Activated naive CD4-positive, alpha-beta T cell treated with anti-CD3 and anti-CD28 coated beads, Interleukin-2, amount 50 U/mL, for 72 hours (primary cell): ENCODE data around the gene SYNE4. TPM values are rescaled to one million over a fixed set of nuclear protein-coding genes. Genes with fewer than 3 reads are reported as not detected.
"Not testable (repeated sequence)": the region's sequence is repeated elsewhere in the genome, so short reads cannot be mapped to it uniquely, and the experiment has no call there.

Source experiments
- ATAC-seq, 2 donors: fragments of 150-1000 bp; cut with Tn5 transposase; 2 replicates each; pipeline ENCODE4 v1.10.0; 2021; ENCODE audit warnings: mild to moderate bottlenecking in 2 of 2, moderate library complexity in 2 of 2
- DNase-seq, 2 donors: peaks; one replicate each; pipeline ENCODE4 v3.0.0; 2021 to 2022; ENCODE audit warnings: low spot score in 2 of 2
- H3K27ac Mint-ChIP-seq, 2 donors: one replicate each; pipeline ENCODE4 v1.8.0; 2022; ENCODE audit warnings: mild to moderate bottlenecking in 2 of 2, mixed read lengths in 2 of 2
- H3K36me3 Mint-ChIP-seq, 2 donors: one replicate each; pipeline ENCODE4 v1.8.0; 2022; ENCODE audit warnings: mixed read lengths in 2 of 2
- H3K9me3 Mint-ChIP-seq, 2 donors: one replicate each; pipeline ENCODE4 v1.8.0; 2022; ENCODE audit warnings: mixed read lengths in 2 of 2
- total RNA-seq, 2 donors: library from RNA; stranded (reverse); gene quantifications; one replicate each; pipeline ENCODE4 v1.2.3, GENCODE V29; 2022

Gene SYNE4
- total RNA-seq, 2 donors from 2014 or later, result 1.8 to 2.6 TPM

DNA sequence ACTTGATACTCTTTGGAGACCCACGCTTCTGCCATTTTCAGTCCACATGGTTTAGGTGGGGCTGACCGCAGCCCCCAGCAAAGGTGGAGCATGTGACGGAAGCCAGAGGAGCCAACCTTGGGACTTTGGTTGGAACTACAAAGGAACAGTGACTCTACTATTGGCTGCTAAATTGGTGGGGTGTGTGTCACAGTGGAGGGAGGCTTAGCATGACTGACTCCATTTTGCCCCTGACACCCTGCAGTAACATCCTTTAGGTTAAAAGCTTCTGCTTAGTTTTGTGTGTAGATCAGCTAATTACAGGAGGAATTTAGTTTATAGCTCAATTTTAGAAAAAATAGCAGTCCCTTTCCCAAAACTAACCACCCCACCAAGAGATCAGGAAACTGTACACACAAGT lies 7.0 kb downstream of the SYNE4 start:
- DNase-seq (no peak), ATAC-seq (no peak)
- Mint-ChIP-seq H3K36me3 (peaks cover 3 to 16% of the 10 kb centered on the region in 2 donors), H3K9me3 (no peaks in the 10 kb centered on the region), H3K27ac (peak overlapping the region in 1 of 2 donors; percentile 3)

DNA sequence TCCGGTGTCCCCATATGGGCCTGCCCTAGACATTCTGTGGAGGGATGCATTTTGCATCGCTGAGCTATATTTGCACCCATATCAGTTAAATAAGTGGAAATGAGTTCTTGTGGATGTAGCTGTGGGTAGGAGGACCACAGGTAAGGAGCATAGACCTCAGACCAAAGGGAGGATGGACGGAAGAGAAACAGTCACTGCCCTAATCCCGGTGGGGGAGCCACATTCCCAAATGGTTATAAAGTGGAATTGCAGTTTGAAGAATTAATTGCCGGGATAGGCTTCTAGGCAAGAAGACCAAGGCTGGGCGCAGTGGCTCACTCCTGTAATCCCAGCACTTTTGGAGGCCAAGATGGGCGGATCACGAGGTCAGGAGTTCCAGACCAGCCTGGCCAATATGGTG lies 11.8 kb downstream of the SYNE4 start:
- Mint-ChIP-seq H3K27ac (peak overlapping the region; percentile 83 to 91), H3K36me3 (peaks cover 14 to 19% of the 10 kb centered on the region in 2 donors), H3K9me3 (no peaks in the 10 kb centered on the region)
- ATAC-seq (no peak), DNase-seq (no peak)

DNA sequence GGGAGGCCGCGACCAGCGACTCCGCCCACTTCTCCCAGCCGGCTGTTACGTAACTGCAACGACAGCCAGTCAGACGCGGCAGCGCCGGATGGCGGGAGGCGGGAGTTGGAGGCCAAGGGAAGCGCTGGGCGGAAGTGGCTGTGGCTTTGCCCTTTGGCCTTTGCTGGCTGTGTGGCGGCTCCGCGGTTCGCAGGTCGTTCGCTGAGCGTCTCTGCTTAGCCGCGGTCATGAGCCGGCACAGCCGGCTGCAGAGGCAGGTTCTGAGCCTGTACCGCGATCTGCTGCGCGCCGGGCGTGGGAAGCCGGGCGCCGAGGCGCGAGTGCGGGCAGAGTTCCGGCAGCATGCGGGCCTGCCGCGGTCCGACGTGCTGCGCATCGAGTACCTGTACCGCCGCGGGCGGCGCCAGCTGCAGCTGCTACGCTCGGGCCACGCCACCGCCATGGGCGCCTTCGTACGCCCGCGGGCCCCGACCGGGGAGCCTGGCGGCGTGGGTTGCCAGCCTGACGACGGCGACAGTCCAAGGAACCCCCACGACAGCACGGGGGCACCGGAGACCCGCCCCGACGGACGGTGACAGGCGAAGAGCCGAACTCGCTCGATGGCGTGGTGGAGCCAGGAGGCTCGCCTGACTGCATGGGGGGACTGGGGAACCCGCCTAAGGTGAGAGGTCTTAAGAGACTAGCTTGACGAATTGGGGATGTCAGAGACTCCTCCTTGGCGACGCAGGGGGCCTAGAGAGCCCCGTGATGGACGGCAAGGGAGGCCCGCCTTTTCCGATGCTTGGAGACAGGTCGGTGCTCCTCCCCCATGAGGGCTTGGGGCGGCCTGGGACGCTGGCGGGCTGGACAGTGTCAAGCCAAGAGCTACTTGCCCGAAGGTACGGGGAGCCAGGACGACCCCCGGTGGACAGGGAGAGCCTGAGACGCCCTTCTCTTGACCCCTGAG lies 13.3 kb downstream of the SYNE4 start, which contains the start of gene SDHAF1:
TSS of gene SDHAF1 (plus strand) at position 141 of the 946 bp plus-strand sequence. CDS start at position 228, 87 bp downstream.
- DNase-seq (peak; percentile 94 to 97), ATAC-seq (peak; percentile 92 to 94)
- H3K9me3 Mint-ChIP-seq, result no peaks in the 10 kb centered on the region
- H3K36me3 Mint-ChIP-seq, result peaks cover 12 to 14% of the 10 kb centered on the region in 2 donors
- H3K27ac Mint-ChIP-seq, result peak within 1 kb of the TSS; percentile 91 to 97

DNA sequence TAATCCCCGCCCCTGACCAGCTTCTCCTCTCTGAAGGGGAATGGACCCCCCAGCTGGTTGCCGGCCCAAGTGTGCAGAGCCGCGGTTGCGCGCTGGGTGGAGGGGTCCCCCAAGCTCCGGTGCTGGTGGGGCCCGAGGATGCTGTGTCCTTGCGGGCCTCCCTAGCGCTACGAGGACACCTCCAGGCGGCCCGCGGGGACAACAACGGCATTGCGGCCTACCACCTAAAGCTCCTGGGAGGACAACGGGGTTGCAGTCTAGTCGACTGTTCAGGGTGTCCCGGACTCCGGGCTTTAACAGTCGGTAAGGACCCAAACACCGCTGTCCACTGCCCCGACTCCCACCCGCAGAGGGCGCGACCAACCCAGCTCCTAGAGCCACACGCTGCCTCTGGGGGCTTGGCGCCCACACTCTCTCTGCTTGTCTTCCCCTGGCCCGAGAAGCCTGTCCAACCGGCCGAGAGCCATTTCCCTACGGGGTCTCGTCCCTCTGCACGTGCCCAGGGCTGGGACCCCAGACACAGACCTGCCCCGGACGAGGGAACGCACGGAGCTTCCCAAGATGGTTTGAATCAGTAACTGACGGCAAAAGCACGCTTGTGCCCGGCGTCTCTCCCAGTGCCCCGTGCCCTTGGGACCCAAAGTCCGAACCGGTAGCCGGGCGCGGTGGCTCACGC lies 14.6 kb downstream of the SYNE4 start:
- Mint-ChIP-seq H3K9me3 (no peaks in the 10 kb centered on the region), H3K27ac (peak overlapping the region; percentile 14 to 91), H3K36me3 (peaks cover 12 to 14% of the 10 kb centered on the region in 2 donors)
- ATAC-seq, result no peak
- DNase-seq, result peak in 1 of 2 donors; percentile 28

DNA sequence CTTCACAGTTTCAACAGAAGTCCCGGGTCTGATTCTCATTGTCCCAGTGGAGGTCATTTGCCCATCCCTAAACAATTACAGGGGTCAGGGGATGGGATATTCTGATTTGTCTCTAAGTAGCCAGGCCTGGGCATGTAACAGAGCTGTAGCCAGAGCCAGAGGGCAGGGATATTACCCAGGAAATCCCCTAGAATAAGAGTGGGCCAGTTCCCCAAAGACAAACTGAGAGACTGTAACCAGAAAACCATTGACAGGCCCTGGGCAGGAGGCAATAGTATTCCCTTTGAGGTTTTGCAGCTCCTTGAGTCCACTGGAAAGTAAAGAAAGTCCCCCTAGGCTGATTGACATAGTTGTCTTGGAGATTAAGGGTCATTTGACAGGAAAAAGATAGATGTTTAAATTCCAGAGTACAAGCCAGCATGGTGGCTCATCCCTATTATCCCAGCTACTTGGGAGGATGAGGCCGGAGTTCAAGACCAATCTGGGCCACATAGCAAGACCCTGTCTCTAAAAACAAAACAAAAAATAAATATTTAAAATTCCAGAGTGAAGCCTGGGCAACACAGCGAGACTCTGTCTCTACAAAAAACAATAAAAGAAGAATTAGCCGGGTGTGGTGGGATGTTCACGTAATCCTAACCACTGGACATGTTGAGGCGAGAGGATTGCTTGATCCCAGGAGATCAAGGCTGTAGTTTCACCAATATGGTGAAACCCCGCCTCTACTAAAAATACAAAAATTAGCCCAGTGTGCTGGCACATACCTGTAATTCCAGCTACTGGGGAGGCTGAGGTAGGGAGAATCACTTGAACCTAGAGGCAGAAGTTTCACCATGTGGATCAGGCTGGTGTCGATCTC lies 15.5 kb downstream of the SYNE4 start:
- DNase-seq, result no peak
- no peak for ATAC-seq

DNA sequence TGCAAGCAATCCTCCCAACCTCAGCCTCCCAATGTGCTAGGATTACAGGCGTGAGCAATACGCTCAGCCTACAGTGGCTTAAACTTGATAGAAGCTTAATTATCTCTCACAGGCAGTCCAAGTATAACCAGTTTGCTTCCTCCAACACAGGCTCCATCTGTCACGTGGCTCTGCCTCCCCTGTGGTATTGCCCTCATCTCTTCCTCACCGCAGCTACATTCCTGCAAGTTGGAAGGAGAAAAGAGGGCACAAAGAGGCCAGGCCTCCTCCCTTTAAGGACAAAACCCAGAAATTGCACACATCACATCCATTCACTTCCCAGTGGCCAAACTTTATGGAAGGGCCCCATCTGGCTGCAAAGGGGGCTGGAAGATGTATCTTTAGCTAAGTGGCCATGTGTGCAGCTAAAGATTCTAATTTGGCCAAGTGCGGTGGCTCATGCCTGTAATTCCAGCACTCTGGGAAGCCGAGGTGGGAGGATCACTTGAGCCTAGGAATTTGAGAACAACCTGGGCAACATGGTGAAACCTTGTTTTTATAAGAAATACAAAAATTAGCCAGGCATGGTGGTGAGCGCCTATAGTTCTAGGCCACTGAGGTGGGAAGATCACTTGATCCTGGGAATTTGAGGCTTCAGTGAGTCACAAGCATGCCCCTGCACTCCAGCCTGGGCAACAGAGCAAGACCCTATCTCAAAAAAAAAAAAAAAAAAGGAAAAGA lies 16.7 kb downstream of the SYNE4 start:
- no peak overlapping the region for H3K27ac Mint-ChIP-seq
- no peaks in the 10 kb centered on the region for H3K9me3 Mint-ChIP-seq
- peaks cover 12 to 13% of the 10 kb centered on the region in 2 donors for H3K36me3 Mint-ChIP-seq
- ATAC-seq, result no peak
- DNase-seq, result no peak

More for the DNA sequence above, 15.5 kb downstream of the SYNE4 start:
- H3K27ac Mint-ChIP-seq, result no peak overlapping the region
- H3K36me3 Mint-ChIP-seq, result peaks cover 12 to 14% of the 10 kb centered on the region in 2 donors
- H3K9me3 Mint-ChIP-seq, result no peaks in the 10 kb centered on the region

DNA sequence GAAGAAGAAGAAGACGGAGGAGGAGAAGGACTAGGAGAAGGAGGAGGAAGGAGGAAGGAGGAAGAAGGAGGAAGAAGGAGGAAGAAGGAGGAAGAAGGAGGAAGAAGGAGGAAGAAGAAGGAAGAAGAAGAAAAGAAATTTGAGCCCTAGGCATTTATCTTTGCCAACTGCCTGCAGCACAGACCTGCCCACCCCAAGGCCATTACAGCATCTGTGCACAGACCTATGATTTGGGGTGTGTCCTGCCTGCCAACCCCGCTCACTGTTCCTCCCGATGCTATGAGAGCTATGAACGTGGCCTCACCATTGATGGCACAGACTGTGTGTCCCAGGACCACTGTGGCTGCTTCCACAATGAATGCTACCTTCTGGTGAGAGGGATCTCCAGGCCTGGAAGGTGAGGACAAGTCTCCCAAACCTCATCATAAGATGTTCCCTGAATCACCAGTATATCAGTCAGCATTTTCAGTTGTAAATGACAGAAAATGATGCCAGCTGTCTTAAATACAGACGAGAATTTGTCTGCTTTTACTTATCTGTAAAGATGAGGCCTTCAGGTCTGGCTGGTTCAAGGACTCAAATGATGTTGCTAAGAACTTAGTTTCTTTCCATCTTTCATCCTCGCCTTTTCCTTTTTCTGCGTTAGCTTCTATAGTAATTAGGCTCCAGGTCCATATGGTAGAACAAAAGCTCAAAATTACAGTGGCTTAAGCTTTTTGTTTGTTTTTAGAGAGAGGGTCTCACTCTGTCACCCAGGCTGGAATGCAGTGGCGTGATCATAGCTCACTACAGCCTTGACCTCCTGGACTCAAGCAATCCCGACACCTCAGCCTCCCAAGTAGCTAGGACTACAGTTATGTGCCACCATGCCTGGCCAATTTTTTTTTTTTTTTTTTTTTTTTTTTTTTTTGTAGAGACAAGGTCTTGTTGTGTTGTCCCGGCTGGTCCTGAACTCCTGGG lies 17.6 kb downstream of the SYNE4 start:
- DNase-seq, result no peak
- H3K27ac Mint-ChIP-seq, result peak overlapping the region in 1 of 2 donors; percentile 4
- no peaks in the 10 kb centered on the region for H3K9me3 Mint-ChIP-seq
- H3K36me3 Mint-ChIP-seq, result peaks cover 5% of the 10 kb centered on the region in 2 donors
- no peak for ATAC-seq

DNA sequence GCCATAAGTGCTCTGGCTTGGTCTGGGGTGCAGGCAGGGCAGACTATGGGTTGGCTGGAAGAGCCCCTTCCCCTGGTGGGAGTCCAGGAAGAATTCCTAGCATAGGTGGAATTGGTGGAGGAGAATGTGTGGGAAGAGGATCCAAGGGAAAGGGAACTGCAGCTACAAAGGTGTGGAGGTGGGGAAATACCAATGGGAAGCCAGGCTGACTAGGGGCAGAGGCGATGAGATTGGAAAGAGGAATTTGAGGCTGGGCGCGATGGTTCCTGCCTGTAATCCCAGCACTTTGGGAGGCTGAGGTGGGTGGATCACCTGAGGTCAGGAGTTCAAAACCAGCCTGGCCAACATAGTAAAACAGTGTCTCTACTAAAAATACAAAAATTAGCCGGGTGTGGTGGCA lies 18.5 kb downstream of the SYNE4 start:
- Mint-ChIP-seq H3K9me3 (no peaks in the 10 kb centered on the region), H3K27ac (peak overlapping the region in 1 of 2 donors; percentile 4), H3K36me3 (no peaks in the 10 kb centered on the region)
- ATAC-seq, result no peak
- no peak for DNase-seq

DNA sequence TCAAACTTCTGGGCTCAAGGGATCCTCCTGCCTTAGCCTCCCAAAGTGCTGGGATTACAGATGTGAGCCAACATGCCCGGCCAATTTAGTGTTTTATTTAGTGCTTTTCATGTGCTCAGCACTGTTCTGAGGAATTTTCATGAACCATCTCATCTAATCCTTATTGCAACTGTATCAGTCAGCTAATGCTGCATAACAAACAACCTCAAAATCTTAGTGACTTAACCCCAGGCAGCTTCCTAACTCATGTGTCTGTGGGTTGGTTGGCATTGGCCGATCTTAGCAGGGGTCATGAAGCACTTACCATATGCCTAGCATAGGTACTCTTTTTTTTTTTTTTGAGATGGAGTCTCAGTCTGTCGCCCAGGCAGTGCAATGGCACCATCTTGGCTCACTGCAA lies 19.8 kb downstream of the SYNE4 start:
- no peak for DNase-seq
- Mint-ChIP-seq H3K27ac (no peak overlapping the region), H3K36me3 (no peaks in the 10 kb centered on the region), H3K9me3 (no peaks in the 10 kb centered on the region)
- no peak for ATAC-seq

DNA sequence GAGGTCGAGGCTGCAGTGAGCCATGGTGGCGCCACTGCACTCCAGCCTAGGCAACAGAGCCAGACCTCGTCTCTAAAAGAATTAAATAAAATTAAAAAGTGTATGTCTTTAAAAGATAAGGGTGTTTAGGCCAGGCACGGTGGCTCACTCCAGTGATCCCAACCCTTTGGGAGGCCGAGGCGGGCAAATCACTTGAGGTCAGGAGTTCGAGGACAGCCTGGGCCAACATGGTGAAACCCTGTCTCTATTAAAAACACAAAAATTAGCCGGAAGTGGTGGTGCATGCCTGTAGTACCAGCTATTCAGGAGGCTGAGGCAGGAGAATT lies 21.1 kb downstream of the SYNE4 start:
- no peak for DNase-seq
- no peak for ATAC-seq
- Mint-ChIP-seq H3K9me3 (no peaks in the 10 kb centered on the region), H3K36me3 (no peaks in the 10 kb centered on the region), H3K27ac (no peak overlapping the region)

DNA sequence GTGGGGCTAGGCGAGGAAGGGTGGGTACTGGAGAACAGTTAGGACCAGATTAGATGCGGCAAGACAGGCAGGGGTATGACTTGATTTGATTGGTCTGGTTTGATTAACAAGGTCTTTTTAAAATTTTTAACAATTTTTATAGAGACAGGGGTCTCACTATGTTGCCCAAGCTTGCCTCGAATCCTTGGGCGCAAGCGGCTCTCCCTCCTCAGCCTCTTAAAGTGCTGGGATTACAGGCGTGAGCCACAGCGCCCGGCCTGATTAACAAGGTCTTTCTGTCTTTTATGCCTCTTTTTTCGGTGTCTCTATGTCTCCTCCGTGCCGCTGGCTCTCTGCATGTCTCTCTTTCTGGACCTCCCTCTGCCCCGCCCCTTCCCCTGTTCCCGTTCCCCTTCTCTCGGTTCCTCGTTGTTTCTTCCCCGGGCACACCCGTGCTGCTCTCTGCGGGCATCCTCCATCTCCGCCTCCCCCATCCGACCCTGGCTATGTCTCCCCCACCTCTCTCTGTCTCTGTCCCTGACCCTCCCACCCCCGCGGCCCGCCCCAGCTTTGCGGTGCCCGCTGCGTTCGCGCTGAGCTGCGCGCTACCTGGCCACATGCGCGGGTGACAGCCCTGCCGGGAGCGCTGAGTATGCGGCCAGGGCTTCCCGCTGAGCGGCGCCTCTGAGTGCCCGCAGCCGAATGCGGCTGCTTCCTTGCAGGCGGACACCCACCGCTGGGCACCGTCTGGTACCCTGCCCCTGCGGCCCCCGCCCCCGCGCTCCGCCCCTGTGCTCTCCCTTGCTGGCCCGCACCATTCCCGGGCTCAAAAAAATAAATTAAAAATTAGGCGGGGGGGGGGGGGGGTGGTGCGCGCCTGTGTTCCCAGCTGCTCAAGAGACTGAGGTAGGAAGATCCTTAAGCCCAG lies 21.7 kb downstream of the SYNE4 start:
- Mint-ChIP-seq H3K9me3 (no peaks in the 10 kb centered on the region), H3K27ac (no peak overlapping the region), H3K36me3 (no peaks in the 10 kb centered on the region)
- ATAC-seq, result peak; percentile 73 to 84
- DNase-seq, result peak in 1 of 2 donors; percentile 24

DNA sequence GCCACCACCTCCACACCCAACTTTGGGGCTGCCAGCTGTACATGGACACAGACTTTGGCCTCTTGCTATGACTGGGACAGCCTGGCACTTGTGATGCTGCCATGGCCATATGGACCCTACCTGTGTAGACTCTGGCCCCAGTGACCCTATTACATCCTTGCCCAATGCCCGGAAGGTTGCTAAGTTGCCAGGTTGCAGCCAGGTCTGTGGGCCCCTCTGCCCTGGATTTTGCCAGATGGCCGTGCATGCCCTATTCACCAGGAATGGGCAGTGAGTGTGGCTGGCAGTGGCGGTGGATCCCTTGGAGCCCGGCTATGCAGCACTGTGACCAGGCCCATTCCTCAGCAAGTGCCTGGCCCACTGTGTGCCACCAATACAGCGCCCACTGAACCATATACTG lies 22.5 kb downstream of the SYNE4 start:
- DNase-seq, result no peak
- Mint-ChIP-seq H3K36me3 (no peaks in the 10 kb centered on the region), H3K27ac (no peak overlapping the region), H3K9me3 (no peaks in the 10 kb centered on the region)
- no peak for ATAC-seq

DNA sequence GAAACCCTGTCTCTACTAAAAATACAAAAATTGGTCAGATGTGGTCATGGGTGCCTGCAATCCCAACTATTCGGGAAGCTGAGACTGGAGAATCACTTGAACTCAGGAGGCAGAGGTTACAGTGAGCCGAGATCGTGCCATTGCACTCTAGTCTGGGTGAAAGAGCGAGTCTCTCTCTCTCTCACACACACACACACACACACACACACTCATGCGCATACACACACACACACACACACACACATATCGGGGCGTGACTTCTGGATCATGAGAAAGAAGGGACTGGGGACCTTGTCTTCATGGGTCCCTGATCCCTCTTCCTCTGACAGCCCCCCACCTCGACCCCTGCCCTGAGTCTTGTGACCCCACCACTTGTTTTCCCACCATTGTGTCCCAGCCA lies 25.4 kb downstream of the SYNE4 start:
- ATAC-seq, result no peak

DNA sequence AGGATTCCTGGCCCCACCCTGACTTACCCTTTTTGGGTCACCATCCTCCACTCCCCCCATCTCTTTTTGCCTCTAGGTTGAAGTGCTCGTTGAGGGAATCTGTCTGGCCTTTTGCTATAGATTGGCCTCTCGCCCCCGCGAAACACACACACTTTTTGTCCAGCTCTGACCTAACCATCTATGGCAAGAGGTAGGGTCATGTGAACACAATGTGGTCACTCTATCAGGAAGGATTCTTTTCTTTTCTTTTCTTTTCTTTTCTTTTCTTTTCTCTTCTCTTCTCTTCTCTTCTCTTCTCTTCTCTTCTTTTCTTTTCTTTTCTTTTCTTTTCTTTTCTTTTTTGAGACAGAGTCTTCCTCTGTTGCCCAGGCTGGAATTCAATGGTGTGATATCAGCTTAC lies 27.6 kb downstream of the SYNE4 start:
- H3K36me3 Mint-ChIP-seq, ATAC-seq, DNase-seq, H3K27ac Mint-ChIP-seq, H3K9me3 Mint-ChIP-seq: not testable (repeated sequence)

More for the DNA sequence above, 25.4 kb downstream of the SYNE4 start:
- DNase-seq, result no peak
- H3K9me3 Mint-ChIP-seq, result no peaks in the 10 kb centered on the region
- H3K27ac Mint-ChIP-seq, result no peak overlapping the region
- H3K36me3 Mint-ChIP-seq, result no peaks in the 10 kb centered on the region
